ENCODE results near the gene DENND5B.

- no peak for TF ChIP-seq KDM5A (IDR thresholded peaks at IDR 0.05)
- no peak for TF ChIP-seq CBX8 (IDR thresholded peaks at IDR 0.05)
- no peak for TF ChIP-seq RCOR1 (IDR thresholded peaks at IDR 0.05; ENCODE audit: low read depth, low read length)
- TF ChIP-seq, protein P1, sequence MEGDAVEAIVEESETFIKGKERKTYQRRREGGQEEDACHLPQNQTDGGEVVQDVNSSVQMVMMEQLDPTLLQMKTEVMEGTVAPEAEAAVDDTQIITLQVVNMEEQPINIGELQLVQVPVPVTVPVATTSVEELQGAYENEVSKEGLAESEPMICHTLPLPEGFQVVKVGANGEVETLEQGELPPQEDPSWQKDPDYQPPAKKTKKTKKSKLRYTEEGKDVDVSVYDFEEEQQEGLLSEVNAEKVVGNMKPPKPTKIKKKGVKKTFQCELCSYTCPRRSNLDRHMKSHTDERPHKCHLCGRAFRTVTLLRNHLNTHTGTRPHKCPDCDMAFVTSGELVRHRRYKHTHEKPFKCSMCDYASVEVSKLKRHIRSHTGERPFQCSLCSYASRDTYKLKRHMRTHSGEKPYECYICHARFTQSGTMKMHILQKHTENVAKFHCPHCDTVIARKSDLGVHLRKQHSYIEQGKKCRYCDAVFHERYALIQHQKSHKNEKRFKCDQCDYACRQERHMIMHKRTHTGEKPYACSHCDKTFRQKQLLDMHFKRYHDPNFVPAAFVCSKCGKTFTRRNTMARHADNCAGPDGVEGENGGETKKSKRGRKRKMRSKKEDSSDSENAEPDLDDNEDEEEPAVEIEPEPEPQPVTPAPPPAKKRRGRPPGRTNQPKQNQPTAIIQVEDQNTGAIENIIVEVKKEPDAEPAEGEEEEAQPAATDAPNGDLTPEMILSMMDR (IDR thresholded peaks at IDR 0.05), result no peak
- TF ChIP-seq, protein P2, sequence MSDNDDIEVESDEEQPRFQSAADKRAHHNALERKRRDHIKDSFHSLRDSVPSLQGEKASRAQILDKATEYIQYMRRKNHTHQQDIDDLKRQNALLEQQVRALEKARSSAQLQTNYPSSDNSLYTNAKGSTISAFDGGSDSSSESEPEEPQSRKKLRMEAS (IDR thresholded peaks at IDR 0.05), result no peak
- TF ChIP-seq, protein P3, sequence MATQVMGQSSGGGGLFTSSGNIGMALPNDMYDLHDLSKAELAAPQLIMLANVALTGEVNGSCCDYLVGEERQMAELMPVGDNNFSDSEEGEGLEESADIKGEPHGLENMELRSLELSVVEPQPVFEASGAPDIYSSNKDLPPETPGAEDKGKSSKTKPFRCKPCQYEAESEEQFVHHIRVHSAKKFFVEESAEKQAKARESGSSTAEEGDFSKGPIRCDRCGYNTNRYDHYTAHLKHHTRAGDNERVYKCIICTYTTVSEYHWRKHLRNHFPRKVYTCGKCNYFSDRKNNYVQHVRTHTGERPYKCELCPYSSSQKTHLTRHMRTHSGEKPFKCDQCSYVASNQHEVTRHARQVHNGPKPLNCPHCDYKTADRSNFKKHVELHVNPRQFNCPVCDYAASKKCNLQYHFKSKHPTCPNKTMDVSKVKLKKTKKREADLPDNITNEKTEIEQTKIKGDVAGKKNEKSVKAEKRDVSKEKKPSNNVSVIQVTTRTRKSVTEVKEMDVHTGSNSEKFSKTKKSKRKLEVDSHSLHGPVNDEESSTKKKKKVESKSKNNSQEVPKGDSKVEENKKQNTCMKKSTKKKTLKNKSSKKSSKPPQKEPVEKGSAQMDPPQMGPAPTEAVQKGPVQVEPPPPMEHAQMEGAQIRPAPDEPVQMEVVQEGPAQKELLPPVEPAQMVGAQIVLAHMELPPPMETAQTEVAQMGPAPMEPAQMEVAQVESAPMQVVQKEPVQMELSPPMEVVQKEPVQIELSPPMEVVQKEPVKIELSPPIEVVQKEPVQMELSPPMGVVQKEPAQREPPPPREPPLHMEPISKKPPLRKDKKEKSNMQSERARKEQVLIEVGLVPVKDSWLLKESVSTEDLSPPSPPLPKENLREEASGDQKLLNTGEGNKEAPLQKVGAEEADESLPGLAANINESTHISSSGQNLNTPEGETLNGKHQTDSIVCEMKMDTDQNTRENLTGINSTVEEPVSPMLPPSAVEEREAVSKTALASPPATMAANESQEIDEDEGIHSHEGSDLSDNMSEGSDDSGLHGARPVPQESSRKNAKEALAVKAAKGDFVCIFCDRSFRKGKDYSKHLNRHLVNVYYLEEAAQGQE (IDR thresholded peaks at IDR 0.05), result no peak
- TF ChIP-seq SMC3 (IDR thresholded peaks at IDR 0.05), result no peak
- TF ChIP-seq TFCP2L1 (CRISPR knock-in tag; IDR thresholded peaks at IDR 0.05), result no peak
- TF ChIP-seq MAZ (IDR thresholded peaks at IDR 0.05; ENCODE audit: borderline replicate concordance, low read depth, low read length), result no peak
- TF ChIP-seq EP300 (IDR thresholded peaks at IDR 0.05), result no peak
- no peak for TF ChIP-seq POLR2A (IDR thresholded peaks at IDR 0.05; ENCODE audit: low read length)
- no peak for TF ChIP-seq HDAC2 (IDR thresholded peaks at IDR 0.05)
- TF ChIP-seq HMGXB4 (CRISPR knock-in tag; IDR thresholded peaks at IDR 0.05; ENCODE audit: borderline replicate concordance), result no peak
These were observed 9.3 kb upstream of the DENND5B start for GRCh38 chr12:31600252-31600651.

Data from A549 (cell line).